GM12878 (cell line): ENCODE data around the gene UFC1. TPM values are rescaled to one million over a fixed set of nuclear protein-coding genes. Genes with fewer than 3 reads are reported as not detected.

Experiments
- ATF3 ChIP-seq: IDR thresholded peaks from 2 replicates; pipeline ENCODE4 v1.6.1; 2011; ENCODE audit warnings: low read depth, mild to moderate bottlenecking, low read length, moderate library complexity, borderline replicate concordance; ENCODE audit errors: extremely low read depth
- CREB1 ChIP-seq: IDR thresholded peaks from 2 replicates; pipeline ENCODE4 v1.6.1; 2012; ENCODE audit warnings: low read depth, mild to moderate bottlenecking, inconsistent platforms
- ESRRA ChIP-seq: IDR thresholded peaks from 2 replicates; pipeline ENCODE4 v1.6.1; 2012; ENCODE audit warnings: mild to moderate bottlenecking, low read length, improper control_type of control experiment
- ETV6 ChIP-seq, 2 experiments: fragments of 450-650 bp in 1 of 2; IDR thresholded peaks in 1 of 2; conservative IDR thresholded peaks in 1 of 2; 2 replicates each; pipeline ENCODE4 v1.6.1; 2014; ENCODE audit warnings: antibody characterized with exemption in 1 of 2, borderline replicate concordance in 1 of 2, low read depth in 1 of 2, mild to moderate bottlenecking in 1 of 2, moderate library complexity in 1 of 2
- IRF3 ChIP-seq: fragments of 450-650 bp; IDR thresholded peaks from 2 replicates; pipeline ENCODE4 v1.6.1; 2014; ENCODE audit warnings: mild to moderate bottlenecking
- JUND ChIP-seq: IDR thresholded peaks from 2 replicates; pipeline ENCODE4 v1.6.1; 2012; ENCODE audit warnings: low read depth, mild to moderate bottlenecking, low read length, improper control_type of control experiment, moderate library complexity
- MEF2B ChIP-seq: fragments of 450-650 bp; IDR thresholded peaks from 2 replicates; pipeline ENCODE4 v1.6.1; 2018; ENCODE audit warnings: mild to moderate bottlenecking, moderate library complexity; ENCODE audit not compliant: partially characterized antibody, poor library complexity, severe bottlenecking
- NBN ChIP-seq: fragments of 450-650 bp; IDR thresholded peaks from 2 replicates; pipeline ENCODE4 v1.6.1; 2016
- PBX3 ChIP-seq: IDR thresholded peaks from 2 replicates; pipeline ENCODE4 v1.6.1; 2011; ENCODE audit warnings: mild to moderate bottlenecking, low read depth, low read length, moderate library complexity; ENCODE audit not compliant: insufficient replicate concordance
- SIN3A ChIP-seq: IDR thresholded peaks from 2 replicates; pipeline ENCODE4 v1.6.1; 2012; ENCODE audit warnings: low read depth, low read length, improper control_type of control experiment
- ZBED1 ChIP-seq: IDR thresholded peaks from 2 replicates; pipeline ENCODE4 v1.6.1; 2016; ENCODE audit warnings: borderline replicate concordance
- ZNF384 ChIP-seq: IDR thresholded peaks from 2 replicates; pipeline ENCODE4 v1.6.1; 2012; ENCODE audit warnings: low read depth, mild to moderate bottlenecking, low read length, improper control_type of control experiment, borderline replicate concordance
- polyA plus RNA-seq, 11 experiments: library from polyadenylated mRNA; depleted of rRNA in 4 of 11; unstranded in 6 of 11; stranded (reverse) in 5 of 11; fragments of >200 nt; fragmentation: Nextera tagmentation in 4 of 11; fragmentation: Illumina TruSeq in 1 of 11; extraction: Ambion mirVana in 4 of 11; extraction: Trizol in 1 of 11; gene quantifications; 1 replicate in 1 of 11; 2 replicates in 10 of 11; pipeline versions ENCODE4 v1.2.1 to v1.2.3, GENCODE V29; 2011 to 2016; ENCODE audit warnings: inconsistent platforms in 2 of 11, missing spikeins in 2 of 11, low read depth in 1 of 11
- total RNA-seq, 4 experiments: library from RNA; depleted of rRNA in 3 of 4; stranded (reverse); fragments of >200 nt in 3 of 4; fragmentation: Illumina TruSeq in 1 of 4; extraction: Trizol in 1 of 4; gene quantifications; 2 replicates each; pipeline versions ENCODE4 v1.2.1 to v1.2.3, GENCODE V29; 2013 to 2021

UFC1 gene
- total and polyA plus RNA-seq, 10 of the 15 experiments (the other 5 are each of a cell fraction or from before 2014, with no cell fraction given): 95.9 to 239 (median 151) TPM

- TF ChIP-seq IRF3 (no peak), NBN (peak; percentile 90), ATF3 (no peak), ZBED1 (peak; percentile 79; the same call in 1 of the 2 replicates), CREB1 (peak; percentile 71; the same call in 1 of the 2 replicates), ESRRA (no peak; the same call in 1 of the 2 replicates), ETV6 (conservative IDR thresholded peaks at IDR 0.05 in 1 of 2, IDR thresholded peaks at IDR 0.05 in 1 of 2; ENCODE audit: borderline replicate concordance in 1 of 2, low read depth in 1 of 2) (no peak), PBX3 (no peak), MEF2B (no peak), ZNF384 (no peak), JUND (no peak), SIN3A (peak; percentile 87)
- TF ChIP-seq, all 136 proteins: peak for 56
Measured at GRCh38 chr1:161153682-161154337, at the start of gene UFC1 (continued).
